Epithelial cell of esophagus (primary cell): Measurements from ENCODE around the gene ESRP2.

Experiments used
- DNase-seq: peaks from one replicate; pipeline ENCODE4 v3.0.0; 2010; ENCODE audit warnings: low read depth
- H3K4me3 ChIP-seq: 2 replicates; pipeline ENCODE4 v1.5.1; 2011; ENCODE audit warnings: mild to moderate bottlenecking, low read length, control low read depth
- CTCF ChIP-seq: IDR thresholded peaks from 2 replicates; pipeline ENCODE4 v1.5.1; 2011; ENCODE audit warnings: low read depth, mild to moderate bottlenecking, low read length, control low read depth, inconsistent platforms; ENCODE audit not compliant: insufficient read depth; ENCODE audit errors: missing control alignments

Gene ESRP2

GRCh38 chr16:68197250-68197649, 38.7 kb downstream of the ESRP2 start:
- no peak overlapping the region for H3K4me3 ChIP-seq
- peak; percentile 11 for DNase-seq
- TF ChIP-seq CTCF, result no peak

GRCh38 chr16:68194251-68194650, 41.7 kb downstream of the ESRP2 start:
- TF ChIP-seq CTCF, result no peak
- DNase-seq, result no peak
- no peak overlapping the region for H3K4me3 ChIP-seq

- H3K4me3 ChIP-seq, result no peak overlapping the region
- no peak for TF ChIP-seq CTCF
- DNase-seq, result no peak
Measured at GRCh38 chr16:68190736-68191510, 45.0 kb downstream of the ESRP2 start.

- no peak overlapping the region for H3K4me3 ChIP-seq
- no peak for TF ChIP-seq CTCF
- no peak for DNase-seq
Measured at GRCh38 chr16:68190081-68190480, 45.8 kb downstream of the ESRP2 start.

DNA sequence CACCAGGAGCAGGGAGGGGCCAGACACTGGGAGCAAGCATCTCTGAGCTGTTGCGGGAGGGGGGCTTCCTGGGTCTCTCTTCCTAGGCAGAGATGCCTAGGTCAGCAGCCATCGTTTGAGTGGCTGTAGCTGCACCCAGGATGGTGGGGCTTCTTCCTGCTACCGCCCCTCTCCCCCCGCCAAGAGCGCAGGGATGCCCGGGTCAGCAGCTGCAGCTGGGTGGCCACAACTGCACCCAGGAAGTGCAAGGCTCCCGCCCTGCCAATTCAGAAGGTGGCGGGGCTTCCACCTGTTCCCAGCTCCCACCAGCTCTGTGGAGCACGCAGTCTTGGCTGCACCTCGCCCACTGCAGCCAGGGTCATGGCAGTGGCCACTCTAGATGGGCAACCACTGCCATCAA, 47.8 kb downstream of the ESRP2 start:
- H3K4me3 ChIP-seq, result no peak overlapping the region
- no peak for DNase-seq
- TF ChIP-seq CTCF, result no peak

DNA sequence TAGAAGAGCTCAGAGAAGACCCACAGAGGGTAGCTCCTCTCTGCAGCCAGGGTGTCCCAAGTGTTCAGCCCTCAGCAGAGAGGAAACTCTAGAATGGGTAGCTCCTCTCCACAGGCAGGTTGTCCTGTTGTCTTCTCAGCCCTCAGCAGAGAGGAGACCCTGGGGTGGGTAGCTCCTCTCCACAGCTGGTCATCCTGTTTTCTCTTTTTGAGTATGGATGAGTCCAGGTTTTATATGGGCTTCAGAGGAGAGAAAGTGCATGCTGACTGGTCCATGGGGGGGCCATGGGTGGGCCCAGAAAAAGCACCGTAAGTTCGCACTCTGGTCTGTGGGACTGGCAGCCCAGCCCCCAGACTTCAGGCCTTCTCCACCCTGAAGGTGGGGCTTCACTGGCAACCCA, 48.4 kb downstream of the ESRP2 start:
- no peak for TF ChIP-seq CTCF
- no peak overlapping the region for H3K4me3 ChIP-seq
- no peak for DNase-seq

DNA sequence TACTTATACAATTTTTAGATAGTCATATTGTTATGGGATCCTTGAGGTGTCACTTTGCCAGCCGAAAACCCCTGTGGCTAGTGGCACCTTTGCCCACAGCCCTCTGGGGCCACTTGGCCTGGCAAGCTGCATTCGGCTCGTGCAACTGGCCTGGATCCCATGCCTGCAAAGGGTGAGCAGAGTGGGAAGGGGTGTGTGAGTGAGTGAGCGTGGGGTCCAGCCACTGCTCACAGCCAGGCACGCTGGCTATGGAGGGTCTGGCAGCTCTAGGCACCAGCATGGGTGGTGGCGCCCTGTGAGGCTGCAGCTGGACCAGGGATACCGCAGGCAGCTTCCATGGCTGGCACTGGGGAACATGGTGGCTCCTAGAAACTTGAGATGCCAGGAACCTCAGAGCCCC, 49.0 kb downstream of the ESRP2 start:
- no peak overlapping the region for H3K4me3 ChIP-seq
- TF ChIP-seq CTCF, result no peak
- no peak for DNase-seq
